Breast epithelium (tissue), 4 donors: Measurements from ENCODE around the gene ASB9. TPM values are rescaled to one million over a fixed set of nuclear protein-coding genes. Genes with fewer than 3 reads are reported as not detected.

Experiments used
- DNase-seq, 2 donors: peaks; one replicate each; pipeline ENCODE4 v3.0.0-alpha.2; 2019; ENCODE audit warnings: low spot score in 2 of 2
- H3K27ac ChIP-seq, 2 donors: fragments of 200-600 bp; sonication (generic) in 1 of 2; one replicate each; pipeline ENCODE4 v1.5.1; 2016 to 2019; ENCODE audit warnings: mild to moderate bottlenecking in 1 of 2
- H3K27me3 ChIP-seq, 2 donors: fragments of 200-600 bp; sonication (generic) in 1 of 2; one replicate each; pipeline versions ENCODE4 v1.5.1 to v1.6.0; 2017 to 2019; ENCODE audit warnings: control low read depth in 1 of 2, mild to moderate bottlenecking in 1 of 2
- H3K36me3 ChIP-seq: fragments of 200-600 bp; one replicate; pipeline ENCODE4 v1.5.1; 2019
- H3K4me1 ChIP-seq, 2 donors: fragments of 200-600 bp; sonication (generic); one replicate each; pipeline ENCODE4 v1.5.1; 2016 to 2019; ENCODE audit warnings: control low read depth in 1 of 2
- H3K4me3 ChIP-seq, 3 donors: fragments of 200-600 bp; sonication (generic); 1 replicate in 2 of 3; 2 replicates in 1 of 3; pipeline ENCODE4 v1.5.1; 2016 to 2019; ENCODE audit warnings: mild to moderate bottlenecking in 3 of 3, moderate library complexity in 2 of 3
- H3K9me3 ChIP-seq, 2 donors: fragments of 200-600 bp; sonication (generic) in 1 of 2; one replicate each; pipeline ENCODE4 v1.5.1; 2016 to 2019; ENCODE audit warnings: control low read depth in 1 of 2
- CTCF ChIP-seq, 3 donors: fragments of 450-650 bp; IDR thresholded peaks; one replicate each; pipeline ENCODE4 v1.5.1; 2016 to 2017; ENCODE audit warnings: antibody characterized with exemption in 3 of 3, mild to moderate bottlenecking in 3 of 3, moderate library complexity in 3 of 3
- POLR2A ChIP-seq: fragments of 450-650 bp; IDR thresholded peaks from one replicate; pipeline ENCODE4 v1.6.1; 2016; ENCODE audit warnings: antibody characterized with exemption, mild to moderate bottlenecking, moderate library complexity
- POLR2AphosphoS5 ChIP-seq, 3 donors: sonication (generic); formaldehyde crosslinking; IDR thresholded peaks; one replicate each; pipeline ENCODE4 v1.6.1; 2017; ENCODE audit warnings: antibody characterized with exemption in 3 of 3
- intact Hi-C: fragments of 100-400 bp; cut with DNase I; formaldehyde crosslinking; loops from one replicate; pipeline ENCODE4 v1.15.1; 2023; ENCODE audit warnings: low total_unique reads
- total RNA-seq, 3 donors: library from RNA; depleted of rRNA; stranded (reverse); fragments of >200 nt; gene quantifications; one replicate each; pipeline ENCODE4 v1.1.0, GENCODE V29; 2016

Gene ASB9
- total RNA-seq, 3 donors from 2014 or later: 0.98 to 2.2 (median 1.0) TPM

- intact Hi-C loops: no loop called here
- DNase-seq: no peak
Observed at GRCh38 chrX:15242899-15243555, 26.9 kb downstream of the ASB9 start.

GRCh38 chrX:15241301-15241700 is 28.6 kb downstream of the ASB9 start:
- no peaks in the 10 kb centered on the region for H3K36me3 ChIP-seq
- H3K4me3 ChIP-seq: no peak overlapping the region
- intact Hi-C loops: loop anchor here (1.0 kb wide), 1 partner anchor 12 kb away; no protein-coding TSS in a partner anchor
- TF ChIP-seq POLR2A: no peak
- no peak for TF ChIP-seq POLR2AphosphoS5 (IDR thresholded peaks at IDR 0.05)
- TF ChIP-seq CTCF (IDR thresholded peaks at IDR 0.05): no peak
- H3K27ac ChIP-seq: no peak overlapping the region
- no peaks in the 10 kb centered on the region for H3K4me1 ChIP-seq
- DNase-seq: no peak
- peaks cover 0 to 31% of the 10 kb centered on the region in 2 donors for H3K27me3 ChIP-seq
- H3K9me3 ChIP-seq: no peaks in the 10 kb centered on the region

More at GRCh38 chrX:15242899-15243555, 26.9 kb downstream of the ASB9 start:
- H3K4me3 ChIP-seq: no peak overlapping the region
- peaks cover 0 to 22% of the 10 kb centered on the region in 2 donors for H3K27me3 ChIP-seq
- no peak overlapping the region for H3K27ac ChIP-seq
- no peaks in the 10 kb centered on the region for H3K9me3 ChIP-seq
- TF ChIP-seq CTCF (IDR thresholded peaks at IDR 0.05): peak in 2 of 3 donors; percentile 28 to 29
- TF ChIP-seq POLR2A: no peak
- H3K4me1 ChIP-seq: no peaks in the 10 kb centered on the region
- H3K36me3 ChIP-seq: no peaks in the 10 kb centered on the region

GRCh38 chrX:15240414-15240813 is 29.5 kb downstream of the ASB9 start:
- DNase-seq: no peak
- TF ChIP-seq CTCF (IDR thresholded peaks at IDR 0.05) (no peak), POLR2A (no peak), POLR2AphosphoS5 (IDR thresholded peaks at IDR 0.05) (no peak)
- intact Hi-C loops: no loop called here

GRCh38 chrX:15236146-15236545 is 33.7 kb downstream of the ASB9 start:
- Histone ChIP-seq H3K27ac (no peak overlapping the region), H3K4me1 (no peaks in the 10 kb centered on the region), H3K9me3 (no peaks in the 10 kb centered on the region), H3K27me3 (peaks cover 0 to 46% of the 10 kb centered on the region in 2 donors), H3K4me3 (no peak overlapping the region), H3K36me3 (no peaks in the 10 kb centered on the region)
- TF ChIP-seq POLR2A (no peak), CTCF (IDR thresholded peaks at IDR 0.05) (no peak), POLR2AphosphoS5 (IDR thresholded peaks at IDR 0.05) (no peak)
- no peak for DNase-seq
- intact Hi-C loops: no loop called here

More at GRCh38 chrX:15240414-15240813, 29.5 kb downstream of the ASB9 start:
- Histone ChIP-seq H3K9me3 (no peaks in the 10 kb centered on the region), H3K27ac (no peak overlapping the region), H3K27me3 (peaks cover 0 to 40% of the 10 kb centered on the region in 2 donors), H3K4me1 (no peaks in the 10 kb centered on the region), H3K36me3 (no peaks in the 10 kb centered on the region), H3K4me3 (no peak overlapping the region)

- TF ChIP-seq POLR2A: no peak
- TF ChIP-seq CTCF (IDR thresholded peaks at IDR 0.05): no peak
- TF ChIP-seq POLR2AphosphoS5 (IDR thresholded peaks at IDR 0.05): no peak
- no peak overlapping the region for H3K4me3 ChIP-seq
- H3K36me3 ChIP-seq: no peaks in the 10 kb centered on the region
- no peaks in the 10 kb centered on the region for H3K9me3 ChIP-seq
- H3K4me1 ChIP-seq: no peaks in the 10 kb centered on the region
- no peak for DNase-seq
- H3K27ac ChIP-seq: no peak overlapping the region
- intact Hi-C loops: no loop called here
- H3K27me3 ChIP-seq: peaks cover 0 to 48% of the 10 kb centered on the region in 2 donors
Observed at GRCh38 chrX:15235001-15235400, 34.9 kb downstream of the ASB9 start.
